DOHH2 (cell line): ENCODE results near the gene CNTNAP5.

Experiments used
- H3F3A ChIP-seq: fragments of 200-600 bp; sonication (generic), shearing (Covaris generic); 2 replicates; pipeline ENCODE4 v1.6.0; 2016; ENCODE audit warnings: antibody characterized with exemption, mild to moderate bottlenecking; ENCODE audit not compliant: control insufficient read depth, insufficient read depth
- H3K27ac ChIP-seq: fragments of 200-600 bp; sonication (generic); 2 replicates; pipeline ENCODE4 v1.5.1; 2014; ENCODE audit warnings: low read depth, mild to moderate bottlenecking, low read length, moderate library complexity
- H3K27me3 ChIP-seq: fragments of 200-600 bp; sonication (generic); 2 replicates; pipeline ENCODE4 v1.6.1; 2014; ENCODE audit warnings: mild to moderate bottlenecking, low read length, mixed read lengths; ENCODE audit not compliant: control insufficient read depth
- H3K36me3 ChIP-seq: fragments of 200-600 bp; sonication (generic); 2 replicates; pipeline ENCODE4 v1.6.1; 2014; ENCODE audit warnings: mild to moderate bottlenecking, low read length, moderate library complexity, mixed read lengths; ENCODE audit not compliant: control insufficient read depth
- H3K4me1 ChIP-seq: fragments of 200-600 bp; sonication (generic); 2 replicates; pipeline ENCODE4 v1.6.1; 2014; ENCODE audit warnings: mild to moderate bottlenecking, low read length, mixed read lengths; ENCODE audit not compliant: control insufficient read depth
- H3K4me2 ChIP-seq: fragments of 200-600 bp; sonication (generic); 2 replicates; pipeline ENCODE4 v1.6.0; 2014; ENCODE audit warnings: mild to moderate bottlenecking, low read length, moderate library complexity
- H3K4me3 ChIP-seq: fragments of 200-600 bp; sonication (generic); 2 replicates; pipeline ENCODE4 v1.5.1; 2014; ENCODE audit warnings: mild to moderate bottlenecking, low read length, mixed read lengths
- H3K79me2 ChIP-seq: fragments of 200-600 bp; sonication (generic); 2 replicates; pipeline ENCODE4 v1.6.1; 2014; ENCODE audit warnings: mild to moderate bottlenecking, low read length, mixed read lengths; ENCODE audit not compliant: control insufficient read depth
- H3K9me2 ChIP-seq: fragments of 200-600 bp; sonication (generic); replicated peaks from 2 replicates; pipeline ENCODE4 v1.6.1; 2014; ENCODE audit warnings: mild to moderate bottlenecking, low read length, mixed read lengths; ENCODE audit not compliant: control insufficient read depth
- H3K9me3 ChIP-seq: fragments of 200-600 bp; sonication (generic); 2 replicates; pipeline ENCODE4 v1.6.1; 2014; ENCODE audit warnings: antibody characterized with exemption, low read length, mixed read lengths; ENCODE audit not compliant: control insufficient read depth, insufficient read depth
- H4K20me1 ChIP-seq: fragments of 200-600 bp; sonication (generic); 2 replicates; pipeline ENCODE4 v1.6.0; 2014; ENCODE audit warnings: low read depth, mild to moderate bottlenecking, antibody characterized with exemption, low read length, moderate library complexity; ENCODE audit not compliant: control insufficient read depth, insufficient read depth
- EZH2phosphoT487 ChIP-seq: fragments of 200-600 bp; sonication (generic); IDR thresholded peaks from 2 replicates; pipeline ENCODE4 v1.6.1; 2017; ENCODE audit warnings: borderline replicate concordance, mild to moderate bottlenecking, antibody characterized with exemption, low read length, moderate library complexity, mixed read lengths
- TF ChIP-seq, protein P1 (sequence below): fragments of 200-600 bp; sonication (generic); IDR thresholded peaks from one replicate; pipeline ENCODE4 v1.5.1; 2014; ENCODE audit warnings: antibody characterized with exemption, mild to moderate bottlenecking, low read depth, low read length; ENCODE audit not compliant: poor library complexity, severe bottlenecking

Gene CNTNAP5

DNA sequence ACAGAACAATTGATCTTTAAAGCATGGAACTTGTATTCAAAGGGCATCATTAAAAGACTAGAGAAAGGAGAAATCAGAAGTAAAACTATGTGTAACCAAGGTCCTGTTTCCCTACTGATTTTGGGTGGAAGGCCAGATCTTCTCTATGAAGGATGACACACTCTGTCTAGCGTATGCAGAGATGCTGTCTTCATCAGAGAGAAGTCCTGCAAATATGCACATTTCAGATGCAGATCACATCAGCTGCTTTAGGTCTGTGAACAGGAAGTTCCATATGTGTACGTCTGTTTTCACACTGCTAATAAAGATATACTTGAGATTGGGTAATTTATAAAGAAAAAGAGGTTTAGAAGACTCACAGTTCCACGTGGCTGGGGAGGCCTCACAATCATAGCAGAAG, 857.3 kb downstream of the CNTNAP5 start:
- no peak overlapping the region for H3K4me2 ChIP-seq
- H3F3A ChIP-seq, result no peaks in the 10 kb centered on the region
- no peaks in the 10 kb centered on the region for H3K9me2 ChIP-seq
- H3K27me3 ChIP-seq, result no peaks in the 10 kb centered on the region
- H3K27ac ChIP-seq, result no peak overlapping the region
- no peaks in the 10 kb centered on the region for H3K79me2 ChIP-seq
- no peak overlapping the region for H3K4me3 ChIP-seq
- H4K20me1 ChIP-seq, result no peaks in the 10 kb centered on the region
- H3K4me1 ChIP-seq, result no peaks in the 10 kb centered on the region
- H3K36me3 ChIP-seq, result no peaks in the 10 kb centered on the region
- TF ChIP-seq, protein P1, sequence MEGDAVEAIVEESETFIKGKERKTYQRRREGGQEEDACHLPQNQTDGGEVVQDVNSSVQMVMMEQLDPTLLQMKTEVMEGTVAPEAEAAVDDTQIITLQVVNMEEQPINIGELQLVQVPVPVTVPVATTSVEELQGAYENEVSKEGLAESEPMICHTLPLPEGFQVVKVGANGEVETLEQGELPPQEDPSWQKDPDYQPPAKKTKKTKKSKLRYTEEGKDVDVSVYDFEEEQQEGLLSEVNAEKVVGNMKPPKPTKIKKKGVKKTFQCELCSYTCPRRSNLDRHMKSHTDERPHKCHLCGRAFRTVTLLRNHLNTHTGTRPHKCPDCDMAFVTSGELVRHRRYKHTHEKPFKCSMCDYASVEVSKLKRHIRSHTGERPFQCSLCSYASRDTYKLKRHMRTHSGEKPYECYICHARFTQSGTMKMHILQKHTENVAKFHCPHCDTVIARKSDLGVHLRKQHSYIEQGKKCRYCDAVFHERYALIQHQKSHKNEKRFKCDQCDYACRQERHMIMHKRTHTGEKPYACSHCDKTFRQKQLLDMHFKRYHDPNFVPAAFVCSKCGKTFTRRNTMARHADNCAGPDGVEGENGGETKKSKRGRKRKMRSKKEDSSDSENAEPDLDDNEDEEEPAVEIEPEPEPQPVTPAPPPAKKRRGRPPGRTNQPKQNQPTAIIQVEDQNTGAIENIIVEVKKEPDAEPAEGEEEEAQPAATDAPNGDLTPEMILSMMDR, result no peak
- TF ChIP-seq EZH2phosphoT487, result no peak
- peaks cover 5% of the 10 kb centered on the region; the same call in 1 of the 2 replicates for H3K9me3 ChIP-seq

GRCh38 chr2:124883595-124883994, 858.5 kb downstream of the CNTNAP5 start:
- Histone ChIP-seq H3K36me3 (no peaks in the 10 kb centered on the region), H3K79me2 (no peaks in the 10 kb centered on the region), H3K9me3 (peaks cover 5% of the 10 kb centered on the region; the same call in 1 of the 2 replicates), H3K27me3 (no peaks in the 10 kb centered on the region), H3K4me1 (no peaks in the 10 kb centered on the region), H3K27ac (no peak overlapping the region), H3K4me3 (no peak overlapping the region), H3F3A (no peaks in the 10 kb centered on the region), H4K20me1 (no peaks in the 10 kb centered on the region), H3K4me2 (no peak overlapping the region), H3K9me2 (no peaks in the 10 kb centered on the region)
- TF ChIP-seq EZH2phosphoT487, result no peak
- TF ChIP-seq, protein P1, result no peak

DNA sequence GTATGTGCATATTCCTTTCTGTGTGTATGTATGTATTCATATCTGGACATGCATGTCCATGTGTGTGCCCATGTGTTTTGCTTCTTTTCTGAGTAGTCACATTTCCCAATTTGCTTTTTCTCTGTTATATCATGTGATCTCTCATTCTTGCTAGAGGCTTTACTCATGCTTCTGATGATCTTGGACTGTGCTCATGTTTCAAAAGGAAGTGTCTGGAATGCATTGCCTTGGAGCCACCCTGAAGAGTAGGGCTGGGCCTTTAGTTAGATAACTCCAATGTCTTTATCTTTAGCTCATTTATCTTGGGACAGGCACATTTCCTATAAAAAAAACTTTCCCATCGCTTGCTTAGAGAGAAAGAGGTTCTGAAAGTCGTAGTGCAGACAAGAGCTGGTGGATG, 859.2 kb downstream of the CNTNAP5 start:
- H3K4me1 ChIP-seq, result no peaks in the 10 kb centered on the region
- H3K9me2 ChIP-seq, result no peaks in the 10 kb centered on the region
- H3K36me3 ChIP-seq, result no peaks in the 10 kb centered on the region
- no peaks in the 10 kb centered on the region for H4K20me1 ChIP-seq
- H3K27ac ChIP-seq, result no peak overlapping the region
- TF ChIP-seq EZH2phosphoT487, result no peak
- TF ChIP-seq, protein P1, result no peak
- no peaks in the 10 kb centered on the region for H3F3A ChIP-seq
- H3K4me2 ChIP-seq, result no peak overlapping the region
- H3K79me2 ChIP-seq, result no peaks in the 10 kb centered on the region
- no peak overlapping the region for H3K4me3 ChIP-seq
- H3K27me3 ChIP-seq, result no peaks in the 10 kb centered on the region
- peaks cover 5% of the 10 kb centered on the region; the same call in 1 of the 2 replicates for H3K9me3 ChIP-seq
